Suprapubic skin (tissue), 4 donors: ENCODE data around the gene ZW10.

Experiments
- EP300 ChIP-seq: sonication (generic); formaldehyde crosslinking; IDR thresholded peaks from one replicate; pipeline ENCODE4 v1.6.1; 2017; ENCODE audit warnings: antibody characterized with exemption
- POLR2A ChIP-seq, 2 donors: fragments of 450-650 bp; IDR thresholded peaks; one replicate each; pipeline ENCODE4 v1.6.1; 2017; ENCODE audit warnings: antibody characterized with exemption in 2 of 2, mild to moderate bottlenecking in 2 of 2, moderate library complexity in 2 of 2
- POLR2AphosphoS5 ChIP-seq, 3 donors: sonication (generic); formaldehyde crosslinking; IDR thresholded peaks; one replicate each; pipeline ENCODE4 v1.6.1; 2017; ENCODE audit warnings: antibody characterized with exemption in 3 of 3
- TF ChIP-seq, protein P1 (sequence below), 2 donors: fragments of 200-600 bp in 1 of 2; fragments of 450-650 bp in 1 of 2; sonication (generic) in 1 of 2; IDR thresholded peaks; one replicate each; pipeline ENCODE4 v1.5.1; 2016 to 2019; ENCODE audit warnings: antibody characterized with exemption in 2 of 2, mild to moderate bottlenecking in 1 of 2, moderate library complexity in 1 of 2

DNA sequence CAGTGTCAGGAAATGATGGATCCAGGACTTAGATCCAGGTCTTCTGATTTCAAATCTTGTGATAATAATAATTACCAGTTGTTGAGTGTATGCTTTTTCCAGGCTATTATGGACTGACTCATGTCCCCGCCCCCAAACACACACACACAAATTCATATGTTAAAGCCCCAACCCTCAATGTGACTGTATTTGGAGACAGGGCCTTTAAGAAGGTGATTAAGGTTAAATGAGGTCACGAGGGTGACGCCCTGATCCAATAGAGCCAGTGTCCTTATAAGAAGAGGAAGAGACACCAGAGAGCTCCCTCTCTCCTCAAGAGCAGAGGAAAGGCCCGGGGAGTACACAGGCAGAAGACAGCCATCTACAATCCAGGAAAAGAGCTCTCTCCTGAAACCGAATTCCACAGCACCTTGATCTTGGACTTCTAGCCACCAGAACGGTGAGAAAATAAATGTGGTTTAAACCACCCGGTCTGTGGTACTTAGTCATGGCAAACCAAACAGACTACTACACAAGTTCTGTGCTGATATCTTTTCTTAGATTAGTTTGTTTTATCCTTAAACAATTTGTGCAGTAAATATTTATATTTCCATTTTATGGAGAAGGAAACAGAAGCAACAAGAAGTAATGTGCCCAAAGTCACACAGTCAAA lies 75.6 kb downstream of the ZW10 start:
- TF ChIP-seq, protein P1, sequence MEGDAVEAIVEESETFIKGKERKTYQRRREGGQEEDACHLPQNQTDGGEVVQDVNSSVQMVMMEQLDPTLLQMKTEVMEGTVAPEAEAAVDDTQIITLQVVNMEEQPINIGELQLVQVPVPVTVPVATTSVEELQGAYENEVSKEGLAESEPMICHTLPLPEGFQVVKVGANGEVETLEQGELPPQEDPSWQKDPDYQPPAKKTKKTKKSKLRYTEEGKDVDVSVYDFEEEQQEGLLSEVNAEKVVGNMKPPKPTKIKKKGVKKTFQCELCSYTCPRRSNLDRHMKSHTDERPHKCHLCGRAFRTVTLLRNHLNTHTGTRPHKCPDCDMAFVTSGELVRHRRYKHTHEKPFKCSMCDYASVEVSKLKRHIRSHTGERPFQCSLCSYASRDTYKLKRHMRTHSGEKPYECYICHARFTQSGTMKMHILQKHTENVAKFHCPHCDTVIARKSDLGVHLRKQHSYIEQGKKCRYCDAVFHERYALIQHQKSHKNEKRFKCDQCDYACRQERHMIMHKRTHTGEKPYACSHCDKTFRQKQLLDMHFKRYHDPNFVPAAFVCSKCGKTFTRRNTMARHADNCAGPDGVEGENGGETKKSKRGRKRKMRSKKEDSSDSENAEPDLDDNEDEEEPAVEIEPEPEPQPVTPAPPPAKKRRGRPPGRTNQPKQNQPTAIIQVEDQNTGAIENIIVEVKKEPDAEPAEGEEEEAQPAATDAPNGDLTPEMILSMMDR (IDR thresholded peaks at IDR 0.05) = no peak
- no peak for TF ChIP-seq EP300
- no peak for TF ChIP-seq POLR2A (IDR thresholded peaks at IDR 0.05)
- TF ChIP-seq POLR2AphosphoS5 (IDR thresholded peaks at IDR 0.05) = no peak
